Activated B cell treated with CpG ODN at 0.5 μM for 24 hours (primary cell): ENCODE data around the gene CTIF. TPM values are rescaled to one million over a fixed set of nuclear protein-coding genes. Genes with fewer than 3 reads are reported as not detected.

Experiments used
- ATAC-seq: fragments of 200-7000 bp; cut with Tn5 transposase; one replicate; pipeline ENCODE4 v1.10.0; 2021; ENCODE audit warnings: low read depth, mild to moderate bottlenecking, moderate library complexity
- CTCF ChIA-PET: fragments of 350-600 bp; sonication (Branson Sonifier 250); formaldehyde crosslinking; loops from one replicate; lab custom pipeline; 2021; ENCODE audit warnings: antibody characterized with exemption; lab: Charles Lee
- POLR2A ChIA-PET: fragments of 350-600 bp; sonication (Branson Sonifier 250); formaldehyde crosslinking; loops from one replicate; lab custom pipeline; 2021; ENCODE audit warnings: antibody characterized with exemption; lab: Charles Lee
- DNase-seq: peaks from one replicate; pipeline ENCODE4 v3.0.0; 2022
- H3K27ac Mint-ChIP-seq: one replicate; pipeline ENCODE4 v1.8.0; 2020; ENCODE audit warnings: mixed read lengths
- H3K27me3 Mint-ChIP-seq: one replicate; pipeline ENCODE4 v1.8.0; 2021; ENCODE audit warnings: mixed read lengths
- H3K36me3 Mint-ChIP-seq: one replicate; pipeline ENCODE4 v1.8.0; 2021; ENCODE audit warnings: low read depth, mixed read lengths
- H3K4me1 Mint-ChIP-seq: one replicate; pipeline ENCODE4 v1.8.0; 2021; ENCODE audit warnings: mixed read lengths
- H3K4me3 Mint-ChIP-seq: one replicate; pipeline ENCODE4 v1.8.0; 2020; ENCODE audit warnings: mild to moderate bottlenecking, mixed read lengths
- H3K9me3 Mint-ChIP-seq: one replicate; pipeline ENCODE4 v1.8.0; 2020; ENCODE audit warnings: mixed read lengths
- CTCF ChIP-seq: fragments of 200-600 bp; IDR thresholded peaks from one replicate; pipeline ENCODE4 v1.8.0; 2022; ENCODE audit warnings: antibody characterized with exemption, mild to moderate bottlenecking
- intact Hi-C: fragments of 100-400 bp; cut with micrococcal nuclease; formaldehyde crosslinking; loops from one replicate; pipeline ENCODE4 v1.15.1; 2024
- total RNA-seq: library from RNA; stranded (reverse); gene quantifications from 2 replicates; pipeline ENCODE4 v1.2.3, GENCODE V29; 2022

Gene CTIF
- total RNA-seq, 1 donor from 2014 or later: 9.3 TPM

DNA sequence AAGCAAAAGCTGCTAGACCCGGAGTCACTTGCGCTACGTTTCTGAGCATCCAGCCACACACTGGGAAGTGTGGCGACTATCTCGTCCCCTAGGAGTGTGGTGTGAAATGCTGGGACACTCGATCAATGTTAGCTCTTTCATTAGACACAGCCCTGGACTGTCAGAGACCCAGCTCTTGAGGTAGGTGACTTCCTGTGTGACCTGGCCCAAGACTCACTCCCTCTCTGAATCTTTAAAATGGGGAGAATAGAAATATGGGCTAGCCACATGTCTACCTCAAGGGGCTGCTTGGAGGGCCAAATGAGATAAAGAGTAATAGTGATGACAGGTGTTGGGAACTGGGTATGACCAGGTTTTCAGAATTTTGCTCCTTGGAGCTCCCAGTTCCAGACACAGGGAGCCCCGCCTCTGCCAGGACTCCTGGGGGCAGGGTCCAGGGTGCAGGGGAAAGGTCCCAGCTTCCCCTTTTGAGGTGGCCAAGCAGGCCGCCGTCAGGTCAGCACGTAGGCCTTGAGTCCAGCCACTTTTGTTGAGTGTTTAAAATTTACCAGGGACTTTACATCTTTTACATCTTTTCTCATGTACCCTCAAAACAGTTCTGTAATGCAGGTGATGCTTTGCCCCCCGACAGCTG, 36.0 kb downstream of the CTIF start:
- Mint-ChIP-seq H3K27ac (no peak overlapping the region), H3K27me3 (no peaks in the 10 kb centered on the region), H3K9me3 (peaks cover 7% of the 10 kb centered on the region), H3K4me3 (no peak overlapping the region), H3K36me3 (peaks cover 4% of the 10 kb centered on the region), H3K4me1 (no peaks in the 10 kb centered on the region)
- intact Hi-C loops: no loop called here
- POLR2A ChIA-PET: no interaction called here
- TF ChIP-seq CTCF: no peak
- no peak for DNase-seq
- ATAC-seq: no peak
- CTCF ChIA-PET: no interaction called here

DNA sequence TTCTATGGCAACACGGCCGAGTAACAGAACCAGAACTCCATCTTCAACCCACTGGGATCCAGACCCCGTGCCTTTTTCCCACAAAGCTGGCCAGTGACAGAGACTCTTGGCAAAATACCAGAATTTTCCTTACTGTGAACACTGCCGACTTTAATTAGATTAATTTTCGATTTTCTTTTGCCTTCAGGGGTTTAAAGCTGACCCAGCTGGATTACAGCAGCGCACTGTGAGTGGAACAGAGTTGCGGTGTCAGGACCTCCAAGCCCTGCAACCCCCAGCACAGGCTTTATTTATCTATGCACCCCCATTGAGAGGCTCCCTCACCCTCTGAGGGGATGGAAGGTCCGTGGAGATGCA, 36.4 kb downstream of the CTIF start:
- Mint-ChIP-seq H3K9me3 (peaks cover 7% of the 10 kb centered on the region), H3K27ac (no peak overlapping the region), H3K36me3 (peaks cover 4% of the 10 kb centered on the region), H3K4me1 (no peaks in the 10 kb centered on the region), H3K4me3 (no peak overlapping the region), H3K27me3 (no peaks in the 10 kb centered on the region)
- ChIA-PET CTCF (no interaction called here), POLR2A (no interaction called here)
- intact Hi-C loops: no loop called here
- TF ChIP-seq CTCF: no peak
- no peak for ATAC-seq
- DNase-seq: no peak

- H3K9me3 Mint-ChIP-seq: peaks cover 7% of the 10 kb centered on the region
- DNase-seq (no peak), ATAC-seq (no peak)
- CTCF ChIA-PET: no interaction called here
- POLR2A ChIA-PET: no interaction called here
- H3K27ac Mint-ChIP-seq: no peak overlapping the region
- no peak overlapping the region for H3K4me3 Mint-ChIP-seq
- no peaks in the 10 kb centered on the region for H3K4me1 Mint-ChIP-seq
- peaks cover 4% of the 10 kb centered on the region for H3K36me3 Mint-ChIP-seq
- TF ChIP-seq CTCF: no peak
- H3K27me3 Mint-ChIP-seq: no peaks in the 10 kb centered on the region
- intact Hi-C loops: no loop called here
Observed at GRCh38 chr18:48575658-48576456, 37.0 kb downstream of the CTIF start.

DNA sequence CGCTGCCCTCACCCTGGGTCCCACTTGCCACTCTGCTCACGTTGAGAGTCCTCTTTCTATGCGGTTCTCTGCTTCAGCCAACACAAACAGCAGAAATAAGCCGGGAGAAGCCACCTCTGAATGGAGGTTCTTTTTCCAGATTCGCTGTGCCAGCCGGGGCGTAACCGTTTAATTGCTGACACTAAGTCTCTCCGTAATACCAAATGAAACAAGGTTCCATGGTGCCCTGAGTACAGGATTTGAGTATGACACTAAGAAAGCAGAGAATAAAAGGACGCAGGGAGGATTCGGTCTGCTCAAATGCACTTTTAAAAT, 37.6 kb downstream of the CTIF start:
- ChIA-PET CTCF (no interaction called here), POLR2A (no interaction called here)
- DNase-seq: no peak
- ATAC-seq: no peak
- H3K4me1 Mint-ChIP-seq: no peaks in the 10 kb centered on the region
- H3K27me3 Mint-ChIP-seq: no peaks in the 10 kb centered on the region
- intact Hi-C loops: no loop called here
- H3K4me3 Mint-ChIP-seq: no peak overlapping the region
- no peak overlapping the region for H3K27ac Mint-ChIP-seq
- H3K36me3 Mint-ChIP-seq: peaks cover 4% of the 10 kb centered on the region
- no peak for TF ChIP-seq CTCF
- H3K9me3 Mint-ChIP-seq: peaks cover 7% of the 10 kb centered on the region

DNA sequence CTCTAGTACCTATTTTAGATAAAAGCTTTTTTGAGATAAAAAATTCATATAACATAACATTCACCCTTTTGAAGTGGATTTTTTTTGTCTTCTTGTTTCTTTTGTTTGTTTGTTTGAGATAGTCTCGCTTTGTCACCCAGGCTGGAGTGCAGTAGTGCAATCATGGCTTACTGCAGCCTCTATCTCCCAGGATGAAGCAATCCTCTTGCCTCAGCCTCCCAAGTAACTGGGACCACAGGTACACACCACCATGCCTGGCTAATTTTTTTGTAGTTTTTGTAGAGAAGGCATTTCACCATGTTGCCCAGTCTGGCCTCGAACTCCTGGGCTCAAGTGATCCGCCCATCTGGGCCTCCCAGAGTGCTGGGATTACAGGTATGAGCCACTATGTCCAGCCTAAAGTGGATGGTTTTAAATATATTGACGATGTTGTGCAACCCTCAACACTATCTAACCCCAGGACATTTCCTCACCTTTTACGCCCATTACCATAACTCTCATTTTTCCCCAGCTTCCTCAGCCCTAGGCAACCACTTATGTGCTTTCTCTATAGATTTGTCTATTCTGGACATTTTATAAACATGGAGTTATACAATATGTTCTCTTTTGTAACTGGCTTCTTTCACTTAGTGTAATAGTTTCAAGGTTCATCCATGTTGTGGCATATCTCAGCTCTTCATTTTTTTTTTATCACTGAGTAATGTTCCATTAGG, 38.8 kb downstream of the CTIF start:
- H3K27ac Mint-ChIP-seq: no peak overlapping the region
- H3K4me1 Mint-ChIP-seq: no peaks in the 10 kb centered on the region
- TF ChIP-seq CTCF: no peak
- peaks cover 7% of the 10 kb centered on the region for H3K9me3 Mint-ChIP-seq
- DNase-seq (no peak), ATAC-seq (no peak)
- CTCF ChIA-PET: no interaction called here
- no peaks in the 10 kb centered on the region for H3K27me3 Mint-ChIP-seq
- POLR2A ChIA-PET: no interaction called here
- H3K4me3 Mint-ChIP-seq: no peak overlapping the region
- intact Hi-C loops: no loop called here
- H3K36me3 Mint-ChIP-seq: peaks cover 4% of the 10 kb centered on the region
